ENCODE measurements around the gene PTGES.
A peak's percentile ranks its signal among the peaks of the same experiment; 100 is the strongest.

PTGES gene

GRCh38 chr9:129745200-129745599 is 7.6 kb downstream of the PTGES start:
- no peak for DNase-seq (ENCODE audit: low read depth in 2 of 2)

- no peak for DNase-seq (ENCODE audit: low read depth in 2 of 2)
These were observed 12.0 kb downstream of the PTGES start for GRCh38 chr9:129740666-129741464.

- DNase-seq (ENCODE audit: low read depth in 2 of 2) = no peak
These were observed 12.7 kb downstream of the PTGES start for GRCh38 chr9:129740174-129740573.

DNA sequence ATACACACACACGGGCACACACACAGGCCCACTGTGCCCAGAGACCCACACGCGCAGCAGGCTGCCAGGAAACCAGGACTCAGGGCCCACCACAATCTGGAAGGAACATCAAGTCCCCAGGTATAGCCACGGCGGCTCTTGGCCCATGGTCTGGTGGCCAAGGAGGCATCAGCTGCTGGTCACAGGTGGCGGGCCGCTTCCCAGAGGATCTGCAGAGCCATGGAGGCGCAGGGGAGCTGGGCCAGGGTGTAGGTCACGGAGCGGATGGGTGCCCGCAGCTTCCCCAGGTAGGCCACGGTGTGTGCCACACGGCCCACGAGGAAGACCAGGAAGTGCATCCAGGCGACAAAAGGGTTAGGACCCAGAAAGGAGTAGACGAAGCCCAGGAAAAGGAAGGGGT is 13.4 kb downstream of the PTGES start:
- no peak for DNase-seq (ENCODE audit: low read depth in 2 of 2)

- DNase-seq (ENCODE audit: low read depth in 2 of 2) = peak; percentile 63 to 68
These were observed 15.2 kb downstream of the PTGES start for GRCh38 chr9:129737479-129738274.

- DNase-seq (ENCODE audit: low read depth in 2 of 2) = no peak
These were observed 16.5 kb downstream of the PTGES start for GRCh38 chr9:129736334-129736733.

DNA sequence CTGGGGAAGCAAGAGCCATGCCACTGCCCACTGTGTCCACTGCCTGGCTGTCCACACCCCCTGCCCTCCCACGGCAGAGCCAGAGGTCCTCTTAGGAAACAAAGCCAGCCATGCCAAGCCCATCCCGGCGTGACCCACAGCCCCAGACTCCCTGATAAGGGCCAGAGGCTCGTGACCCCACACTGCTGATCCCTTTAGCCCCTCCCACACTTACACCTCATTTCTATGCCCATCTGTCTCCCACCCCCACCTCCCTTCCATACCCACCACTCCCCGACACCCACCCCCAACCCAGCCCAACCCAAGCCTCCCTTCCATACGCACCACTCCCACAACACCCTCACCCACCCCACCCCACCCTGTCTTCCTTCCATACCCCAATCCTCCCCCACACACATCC is 17.3 kb downstream of the PTGES start:
- DNase-seq (ENCODE audit: low read depth in 2 of 2) = no peak

- no peak for DNase-seq (ENCODE audit: low read depth in 2 of 2)
These were observed 19.2 kb downstream of the PTGES start for GRCh38 chr9:129733632-129733953.

DNA sequence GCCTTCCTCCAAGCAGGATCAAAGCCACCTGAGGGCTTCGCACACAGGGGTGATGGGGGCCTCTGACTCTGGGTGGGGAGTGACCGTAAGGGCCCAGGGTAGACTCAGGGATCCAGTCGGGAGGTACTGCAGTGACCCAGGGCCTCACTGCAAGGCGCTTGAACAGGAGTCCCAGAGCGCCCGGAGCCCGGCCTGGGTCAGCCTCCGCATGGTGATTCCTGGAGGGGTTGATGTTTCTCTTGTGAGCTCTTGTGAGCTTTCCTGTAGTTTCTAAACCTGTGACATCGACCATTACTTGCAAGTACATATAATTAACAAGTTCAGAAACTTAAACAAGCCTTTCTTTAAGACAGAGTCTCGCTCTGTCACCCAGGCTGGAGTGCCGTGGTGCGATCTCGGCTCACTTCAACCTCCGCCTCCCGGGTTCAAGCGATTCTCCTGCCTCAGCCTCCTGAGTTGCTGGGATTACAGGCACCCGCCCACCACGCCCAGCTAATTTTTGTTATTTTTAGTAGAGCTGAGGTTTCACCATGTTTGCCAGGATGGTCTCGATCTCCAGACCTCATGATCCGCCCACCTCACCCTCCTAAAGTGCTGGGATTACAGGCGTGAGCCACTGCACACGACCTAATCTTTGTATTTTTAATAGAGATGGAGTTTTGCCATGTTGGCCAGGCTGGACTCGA is 19.8 kb downstream of the PTGES start:
- no peak for DNase-seq (ENCODE audit: low read depth in 2 of 2)

- no peak for DNase-seq (ENCODE audit: low read depth in 2 of 2)
These were observed 20.7 kb downstream of the PTGES start for GRCh38 chr9:129732100-129732499.

DNA sequence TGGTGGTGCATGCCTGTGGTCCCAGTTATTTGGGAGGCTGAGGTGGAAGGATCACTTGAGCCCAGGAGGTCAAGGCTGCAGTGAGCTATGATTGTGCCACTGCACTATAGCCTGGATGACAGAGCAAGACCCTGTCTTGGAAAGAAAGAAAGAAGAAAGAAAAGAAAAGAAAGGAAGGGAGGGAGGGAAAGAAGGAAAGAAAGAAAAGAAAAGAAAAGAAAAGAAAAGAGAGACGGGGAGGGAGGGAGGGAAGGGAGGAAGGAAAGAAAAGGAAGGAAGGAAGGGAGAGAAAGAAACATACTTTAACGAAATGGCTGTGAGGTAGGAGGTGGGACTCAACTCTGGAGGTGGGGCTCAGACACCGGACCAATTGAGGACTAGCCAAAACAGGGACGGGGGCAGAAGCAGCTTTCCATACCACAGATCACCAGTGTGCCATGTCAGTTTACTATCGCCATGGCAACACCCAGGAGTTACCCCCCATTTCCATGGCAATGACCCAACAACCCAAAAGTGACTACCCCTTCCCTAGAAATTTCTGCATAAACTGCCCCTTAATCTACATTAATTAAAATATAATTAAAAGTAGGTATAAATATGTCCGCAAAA is 21.3 kb downstream of the PTGES start:
- no peak for DNase-seq (ENCODE audit: low read depth in 2 of 2)

DNA sequence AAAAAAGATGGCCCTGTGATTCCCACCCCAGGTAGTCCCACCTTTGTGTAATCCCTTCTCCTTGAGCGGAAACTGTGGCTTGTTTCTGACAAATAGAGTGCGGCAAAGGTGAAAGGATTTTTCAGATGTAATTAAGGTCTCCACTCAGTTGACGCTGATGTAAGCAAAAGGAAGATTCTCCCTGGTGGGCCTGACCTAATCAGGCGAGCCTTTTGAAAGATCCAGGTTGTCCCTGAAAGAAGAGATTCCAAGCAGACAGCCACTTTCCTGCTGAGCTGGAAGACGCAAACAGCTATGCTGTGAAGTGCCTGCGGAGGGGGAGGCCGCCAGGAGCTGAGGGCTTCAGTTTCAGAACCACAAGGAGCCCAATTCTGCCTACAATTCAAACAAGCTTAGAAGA is 24.1 kb downstream of the PTGES start:
- DNase-seq (ENCODE audit: low read depth in 2 of 2) = no peak

GRCh38 chr9:129726322-129727160 is 26.3 kb downstream of the PTGES start:
- DNase-seq (ENCODE audit: low read depth in 2 of 2) = peak; percentile 42

- DNase-seq (ENCODE audit: low read depth in 2 of 2) = no peak
These were observed 27.0 kb downstream of the PTGES start for GRCh38 chr9:129725795-129726251.

DNA sequence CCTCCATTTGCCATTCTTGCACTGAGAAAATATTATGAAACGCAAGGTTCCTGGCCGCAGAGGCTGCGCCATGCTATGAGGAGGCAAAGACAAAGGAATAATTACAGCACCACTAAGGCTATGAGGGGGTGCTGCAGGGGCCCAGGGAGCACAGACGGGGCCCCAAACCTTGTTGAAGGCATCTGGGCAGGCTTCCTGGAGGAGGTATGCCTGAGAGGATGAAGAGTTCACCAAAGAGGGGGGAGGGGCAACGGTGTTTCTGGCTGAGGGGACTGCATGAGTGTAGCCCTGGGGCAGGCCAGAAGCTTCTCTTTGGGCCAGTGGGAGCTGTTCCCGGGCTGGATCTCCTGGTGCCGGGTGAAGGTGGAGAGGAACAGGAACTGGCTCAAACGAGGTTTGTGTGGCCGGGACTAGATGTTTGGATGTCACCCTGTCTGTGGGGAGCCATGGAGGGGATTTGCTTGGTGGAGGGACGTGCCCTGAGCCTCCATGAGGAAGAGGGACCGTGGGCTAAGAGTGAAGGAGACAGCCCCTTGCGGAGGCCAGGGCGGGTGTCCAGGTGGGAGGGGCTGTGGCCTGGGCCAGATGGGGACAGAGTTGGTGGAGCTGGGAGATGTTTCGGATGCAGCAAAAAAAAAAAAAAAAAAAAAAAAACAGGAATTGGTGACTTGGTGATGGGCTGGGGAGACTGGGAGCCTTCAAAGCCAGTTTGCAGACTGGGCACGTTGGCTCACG is 28.2 kb downstream of the PTGES start:
- DNase-seq (ENCODE audit: low read depth in 2 of 2) = no peak

DNA sequence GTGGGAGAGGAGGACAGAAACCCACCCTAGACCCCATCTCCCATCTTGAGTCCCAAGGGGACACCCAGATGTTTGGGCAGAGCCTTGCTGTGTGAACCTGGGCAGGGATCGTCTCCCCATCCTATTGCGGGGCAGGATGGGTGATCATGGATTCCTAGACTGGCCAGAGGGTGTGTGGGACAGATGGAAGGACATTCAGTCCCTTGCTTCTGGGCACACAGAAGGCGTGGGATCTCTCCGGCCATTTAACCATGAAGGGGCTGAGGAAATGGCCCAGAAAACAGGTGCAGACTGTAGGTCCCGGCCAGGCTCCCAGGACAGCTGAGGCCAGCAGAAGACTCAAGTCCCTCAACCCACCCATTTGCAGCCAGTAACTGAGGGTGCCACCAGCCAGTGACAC is 29.9 kb downstream of the PTGES start:
- DNase-seq (ENCODE audit: low read depth in 2 of 2) = no peak

GRCh38 chr9:129720865-129721545 is 31.8 kb downstream of the PTGES start:
- DNase-seq (ENCODE audit: low read depth in 2 of 2) = no peak

DNA sequence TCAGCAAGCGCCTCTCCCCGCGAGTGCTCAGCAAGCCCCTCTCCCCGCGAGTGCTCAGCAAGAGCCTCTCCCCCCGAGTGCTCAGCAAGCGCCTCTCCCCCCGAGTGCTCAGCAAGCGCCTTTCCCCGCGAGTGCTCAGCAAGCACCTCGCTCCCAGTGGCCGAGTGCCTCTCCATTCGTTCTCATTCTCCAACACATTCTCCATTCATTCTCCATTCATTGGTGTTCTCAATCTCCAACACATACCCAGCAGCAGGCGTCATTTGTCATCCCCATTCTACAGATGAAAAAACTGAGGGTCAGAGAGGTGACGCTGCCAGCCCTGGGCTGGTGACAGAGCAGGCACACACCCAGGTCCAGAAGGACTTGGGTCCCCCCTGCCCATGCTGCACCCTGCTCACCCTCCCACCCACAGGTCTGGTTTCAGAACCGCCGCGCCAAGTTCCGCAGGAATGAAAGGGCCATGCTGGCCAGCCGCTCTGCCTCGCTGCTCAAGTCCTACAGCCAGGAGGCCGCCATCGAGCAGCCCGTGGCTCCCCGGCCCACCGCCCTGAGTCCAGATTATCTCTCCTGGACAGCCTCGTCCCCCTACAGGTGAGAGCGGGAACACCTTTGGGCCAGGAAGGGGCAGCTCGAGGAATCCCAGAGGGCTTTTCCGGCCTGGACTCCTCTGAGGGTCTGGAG is 32.5 kb downstream of the PTGES start:
- DNase-seq (ENCODE audit: low read depth in 2 of 2) = no peak

DNA sequence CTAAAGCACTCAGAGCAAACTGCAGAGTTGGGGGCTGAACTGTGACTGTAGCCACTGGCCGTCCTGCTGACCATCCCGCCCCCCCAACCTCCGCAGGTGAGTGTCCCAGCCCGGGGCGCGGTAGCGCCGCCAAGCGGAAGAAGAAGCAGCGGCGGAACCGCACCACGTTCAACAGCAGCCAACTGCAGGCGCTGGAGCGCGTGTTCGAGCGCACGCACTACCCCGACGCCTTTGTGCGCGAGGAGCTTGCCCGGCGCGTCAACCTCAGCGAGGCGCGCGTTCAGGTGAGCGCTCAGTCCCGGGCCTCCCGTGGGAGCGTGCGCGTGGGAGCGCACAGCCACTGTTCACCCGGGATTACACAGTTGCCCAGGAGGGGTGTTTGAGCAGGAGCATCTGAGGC is 33.7 kb downstream of the PTGES start:
- no peak for DNase-seq (ENCODE audit: low read depth in 2 of 2)

Data from stimulated activated CD8-positive, alpha-beta memory T cell treated with anti-CD3 and anti-CD28 coated beads, Interleukin-15, amount 100 ng/mL, for 48 hours (primary cell).